NCI-H345 treated with DMSO at 0.1 percent for 48 hours (cell line): Measurements from ENCODE around the gene PKN1.
A peak's percentile ranks its signal among the peaks of the same experiment; 100 is the strongest.

Source experiments
- DNase-seq: peaks from one replicate; lab custom pipeline; 2025; ENCODE audit not compliant: unreplicated experiment; lab: John Stamatoyannopoulos, UW

Gene PKN1

DNA sequence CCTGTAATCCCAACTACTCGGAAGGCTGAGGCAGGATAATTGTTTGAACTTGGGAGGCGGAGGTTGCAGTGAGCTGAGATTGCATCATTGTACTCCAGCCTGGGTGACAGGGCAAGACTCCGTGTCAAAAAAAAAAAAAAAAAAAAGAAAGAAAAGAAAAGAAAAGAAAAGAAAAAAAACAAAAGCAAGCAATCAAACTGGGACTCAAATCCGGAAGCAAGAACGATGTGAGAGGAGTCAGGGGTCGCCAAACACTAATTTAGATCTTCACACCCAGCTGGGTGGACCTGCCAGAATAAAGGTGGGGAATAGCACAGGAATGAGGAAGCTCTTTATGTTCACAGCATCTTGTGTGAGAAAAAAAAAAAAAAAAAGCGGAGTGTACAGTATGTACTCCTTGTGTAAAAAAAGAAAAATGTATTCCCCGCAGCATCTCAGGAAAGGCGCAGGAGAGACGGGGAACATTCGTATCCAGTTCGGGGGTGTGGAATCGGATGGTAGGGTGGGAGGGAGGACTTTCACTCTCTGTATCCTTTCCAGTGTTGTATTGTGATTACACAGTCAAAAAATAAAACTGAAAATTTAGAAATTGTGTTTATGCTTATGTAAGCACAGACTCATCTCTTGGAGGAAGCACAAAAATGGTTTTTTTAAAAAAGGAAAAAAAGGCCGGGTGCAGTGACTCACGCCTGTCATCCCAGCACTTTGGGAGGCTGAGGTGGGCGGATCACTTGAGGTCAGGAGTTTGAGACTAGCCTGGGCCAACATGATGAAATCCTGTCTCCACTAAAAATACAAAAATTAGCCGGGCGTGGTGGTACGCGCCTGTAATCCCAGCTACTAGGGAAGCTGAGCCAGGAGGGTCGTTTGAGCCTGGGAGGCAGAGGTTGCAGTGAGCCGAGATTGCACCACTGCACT, 77.5 kb downstream of the PKN1 start:
- DNase-seq, result no peak

DNA sequence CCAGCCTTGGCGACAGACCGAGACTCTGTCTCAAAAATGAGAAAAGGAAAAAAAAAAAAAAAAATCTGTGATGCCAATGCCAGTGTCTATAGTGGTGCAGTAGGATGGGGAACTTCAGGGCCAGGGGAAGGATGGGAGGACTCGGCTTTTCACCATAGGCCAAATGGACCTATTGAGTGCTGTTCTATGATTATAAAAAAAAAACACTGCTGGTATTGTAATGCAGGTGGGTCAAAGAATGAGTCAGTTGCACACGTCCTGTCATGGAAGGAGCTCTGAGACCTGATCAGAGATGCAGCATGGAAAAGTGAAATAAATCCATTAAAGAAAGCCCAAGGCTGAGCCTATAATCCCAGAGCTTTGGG, 78.1 kb downstream of the PKN1 start:
- DNase-seq, result no peak

DNA sequence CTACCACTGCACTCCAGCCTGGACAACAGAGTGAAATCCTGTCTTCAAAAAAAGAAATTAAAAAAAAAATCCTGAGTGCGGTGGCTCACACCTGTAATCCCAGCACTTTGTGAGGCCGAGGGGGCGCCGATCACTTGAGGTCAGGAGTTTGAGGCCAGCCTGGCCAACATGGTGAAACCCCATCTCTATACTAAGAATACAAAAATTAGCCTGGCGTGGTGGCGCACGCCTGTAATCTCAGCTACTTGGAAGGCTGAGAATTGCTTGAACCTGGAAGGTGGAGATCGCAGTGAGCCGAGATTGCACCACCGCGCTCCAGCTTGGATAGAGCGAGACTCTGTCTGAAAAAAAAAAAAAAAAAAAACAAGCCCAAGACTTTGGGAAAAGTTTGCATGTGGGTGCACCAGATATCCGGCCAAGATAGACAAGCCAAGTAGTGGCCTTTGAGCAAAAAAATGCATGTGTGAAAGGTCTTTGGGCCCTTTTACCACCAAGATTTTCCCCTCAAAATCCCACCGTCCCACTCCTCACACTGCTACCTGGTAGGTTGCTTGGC, 79.4 kb downstream of the PKN1 start:
- DNase-seq, result no peak

DNA sequence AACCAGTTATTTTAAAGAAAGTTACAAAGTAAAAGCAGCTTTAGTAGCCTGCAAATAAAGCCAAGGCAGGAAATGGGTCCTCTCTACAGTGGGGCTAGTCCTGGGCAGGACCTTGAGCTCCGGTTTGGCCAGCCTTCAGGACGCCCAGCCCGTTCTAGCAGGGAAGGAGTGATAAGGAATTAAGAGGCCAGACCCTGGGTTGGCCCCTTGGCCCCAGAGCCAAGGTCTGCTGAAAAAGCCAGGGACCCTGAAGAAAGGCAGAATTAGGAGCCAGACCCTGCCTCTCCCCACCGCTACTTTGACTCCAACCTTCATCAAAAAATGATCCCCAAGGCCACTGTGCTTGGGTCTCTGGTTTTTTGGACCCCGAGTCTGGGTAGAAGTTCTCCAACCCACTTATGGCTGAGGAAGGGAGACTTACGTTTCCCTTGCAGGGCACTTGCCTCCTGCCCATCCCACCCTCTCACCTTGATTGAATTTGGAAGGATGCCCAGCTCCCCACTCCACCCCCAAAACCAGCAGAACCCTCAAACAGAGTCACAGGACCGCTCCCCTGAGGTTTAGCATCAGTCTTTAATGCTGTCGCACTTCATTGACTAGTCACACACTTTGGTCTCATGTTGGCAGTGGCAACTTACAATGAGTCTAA, 81.2 kb downstream of the PKN1 start:
- no peak for DNase-seq

DNA sequence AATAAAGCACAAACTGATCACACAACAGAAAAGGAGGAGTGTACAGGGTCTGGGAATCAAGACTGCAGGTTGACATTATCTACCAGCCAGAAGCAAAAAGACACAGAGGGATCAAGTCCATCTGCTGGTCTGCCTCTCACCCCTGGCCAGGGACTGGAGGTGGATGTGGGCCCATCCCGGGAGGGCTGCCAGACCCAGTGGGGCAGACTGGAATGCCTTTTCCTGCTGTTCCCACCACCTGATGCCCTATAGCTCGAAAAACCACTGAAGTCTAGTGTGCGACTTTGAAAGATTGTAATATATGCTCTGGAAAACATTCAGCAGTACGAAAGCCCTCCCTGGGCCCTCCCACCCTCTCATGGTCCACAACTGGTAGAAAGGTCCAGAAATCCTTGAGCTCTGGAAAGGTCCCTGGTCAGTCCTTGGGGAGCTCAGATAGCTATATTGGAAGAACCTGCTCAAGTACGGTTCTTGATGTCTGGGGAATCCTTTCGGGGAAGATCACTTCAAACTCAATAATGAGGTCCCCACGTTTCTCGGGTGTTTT, 82.5 kb downstream of the PKN1 start:
- no peak for DNase-seq

DNA sequence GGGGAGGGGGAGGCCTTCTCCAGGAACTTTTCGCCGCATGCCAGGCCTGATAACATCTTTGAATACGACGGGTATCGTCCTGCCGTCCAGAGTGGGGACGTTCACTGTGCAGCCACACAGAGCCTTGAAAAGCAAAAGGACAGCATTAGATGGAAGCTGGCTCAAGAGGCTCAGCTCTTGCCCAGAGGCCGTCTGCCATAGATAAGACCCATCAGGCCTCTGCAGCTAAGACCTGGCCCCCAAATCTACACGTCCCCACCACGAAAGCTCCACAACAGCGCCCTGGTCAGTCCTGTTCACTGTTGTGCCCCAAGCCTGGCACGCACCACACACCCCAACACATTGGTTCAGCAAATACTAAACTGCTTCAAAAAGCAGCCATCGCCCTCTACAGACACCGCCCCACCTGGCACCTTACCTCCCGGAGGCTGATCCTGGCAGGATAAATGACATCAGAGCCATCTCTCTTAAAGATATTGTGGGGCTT, 83.0 kb downstream of the PKN1 start:
- no peak for DNase-seq

- DNase-seq, result no peak
These were observed 83.8 kb downstream of the PKN1 start for GRCh38 chr19:14516746-14517438.

GRCh38 chr19:14517446-14517839, 84.3 kb downstream of the PKN1 start:
- DNase-seq, result no peak

GRCh38 chr19:14517840-14518505, 84.9 kb downstream of the PKN1 start, which contains the start of gene DNAJB1:
Gene DNAJB1, minus strand, starts transcription at chr19:14518397. Its CDS starts 48 bp downstream, at chr19:14518349.
- peak; percentile 21 for DNase-seq

DNA sequence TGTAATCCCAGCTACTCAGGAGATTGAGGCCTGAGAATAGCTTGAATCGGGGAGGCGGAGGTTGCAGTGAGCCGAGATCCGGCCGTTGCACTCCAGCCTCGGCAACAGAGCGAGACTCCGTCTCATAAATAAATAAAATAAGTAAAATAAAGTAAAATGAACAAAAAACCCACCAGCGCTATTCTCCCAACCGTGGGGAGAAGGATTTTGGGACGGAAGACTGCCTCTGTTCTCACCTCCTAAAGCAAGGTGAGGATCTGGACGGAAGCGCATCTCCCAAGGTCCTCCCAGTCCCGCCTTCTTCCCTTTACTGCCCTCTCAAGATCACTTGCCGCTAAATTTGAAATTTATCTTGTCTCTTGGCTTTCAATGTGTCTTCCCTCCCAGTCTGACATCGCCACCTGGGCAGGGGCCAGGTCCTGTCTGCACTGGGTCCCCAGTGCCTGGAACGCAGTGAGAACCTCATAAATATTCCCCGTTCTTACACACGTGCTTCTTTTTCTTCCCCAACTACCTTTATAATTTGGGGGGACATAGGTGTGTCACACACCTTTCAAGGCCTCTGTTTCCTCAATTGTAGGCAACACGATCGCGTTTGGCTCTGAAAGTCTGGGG, 86.2 kb downstream of the PKN1 start:
- DNase-seq, result no peak

- DNase-seq, result no peak
These were observed 86.8 kb downstream of the PKN1 start for GRCh38 chr19:14519860-14520407.

DNA sequence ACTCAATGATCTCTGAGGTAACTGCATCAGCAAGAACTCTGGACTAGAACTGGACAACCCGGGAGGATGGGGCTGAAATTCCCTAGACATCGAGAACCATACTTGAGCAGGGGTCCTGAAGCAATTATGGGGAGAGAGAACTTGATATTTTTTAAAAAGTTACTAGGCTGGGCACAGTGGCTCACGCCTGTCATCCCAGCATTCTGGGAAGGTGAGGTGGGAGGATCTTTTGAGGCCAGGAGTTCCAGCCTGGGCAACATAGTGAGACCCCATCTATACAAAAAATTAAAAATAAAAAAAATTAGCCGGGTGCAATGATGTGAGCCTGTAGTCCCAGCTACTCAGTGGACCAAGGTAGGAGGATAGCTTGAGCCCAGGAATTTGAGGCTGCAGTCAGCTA, 87.4 kb downstream of the PKN1 start:
- DNase-seq, result no peak
